Measurements from ENCODE around the gene GFI1B.
A peak's percentile ranks its signal among the peaks of the same experiment; 100 is the strongest.
"Not testable (repeated sequence)": the region's sequence is repeated elsewhere in the genome, so short reads cannot be mapped to it uniquely, and the experiment has no call there.

Gene GFI1B

GRCh38 chr9:132978451-132979131 is at the start of gene GFI1B:
Gene GFI1B, plus strand, starts transcription at chr9:132978694. Its CDS starts 7,985 bp downstream, at chr9:132986679.
- peak; percentile 20 to 47 (median 37) for DNase-seq

- DNase-seq, result no peak
Measured at GRCh38 chr9:132931178-132931735, 47.2 kb upstream of the GFI1B start.

GRCh38 chr9:132935026-132935425 is 43.5 kb upstream of the GFI1B start:
- DNase-seq, result no peak

- DNase-seq, result peak in 2 of 3 donors; percentile 3 to 13
Measured at GRCh38 chr9:132937463-132937901, 41.0 kb upstream of the GFI1B start.

- no peak for DNase-seq
Measured at GRCh38 chr9:132939169-132939568, 39.3 kb upstream of the GFI1B start.

GRCh38 chr9:132942541-132943182 is 35.8 kb upstream of the GFI1B start:
- peak in 1 of 3 donors; percentile 3 for DNase-seq

GRCh38 chr9:132943651-132944293 is 34.7 kb upstream of the GFI1B start:
- peak; percentile 24 to 25 (median 25) for DNase-seq

GRCh38 chr9:132944294-132945185 is 34.0 kb upstream of the GFI1B start, which contains the start of gene TSC1:
Gene TSC1, minus strand, starts transcription at chr9:132944616. Its CDS starts 15,744 bp downstream, at chr9:132928872.
- peak; percentile 97 to 99 (median 98) for DNase-seq

GRCh38 chr9:132945186-132946130 is 33.0 kb upstream of the GFI1B start:
- peak in 1 of 3 donors; percentile 1 for DNase-seq

GRCh38 chr9:132946211-132946610 is 32.3 kb upstream of the GFI1B start:
- DNase-seq, result no peak

- no peak for DNase-seq
Measured at GRCh38 chr9:132946631-132947295, 31.7 kb upstream of the GFI1B start.

GRCh38 chr9:132947756-132948155 is 30.7 kb upstream of the GFI1B start:
- no peak for DNase-seq

- DNase-seq, result no peak
Measured at GRCh38 chr9:132948482-132949050, 29.9 kb upstream of the GFI1B start.

GRCh38 chr9:132949709-132950108 is 28.8 kb upstream of the GFI1B start:
- DNase-seq, result no peak

- no peak for DNase-seq
Measured at GRCh38 chr9:132955123-132955522, 23.4 kb upstream of the GFI1B start.

- no peak for DNase-seq
Measured at GRCh38 chr9:132955768-132956167, 22.7 kb upstream of the GFI1B start.

GRCh38 chr9:132957805-132958204 is 20.7 kb upstream of the GFI1B start:
- no peak for DNase-seq

GRCh38 chr9:132961002-132961401 is 17.5 kb upstream of the GFI1B start:
- DNase-seq, result no peak

GRCh38 chr9:132965478-132965877 is 13.0 kb upstream of the GFI1B start:
- no peak for DNase-seq

- DNase-seq, result not testable (repeated sequence)
Measured at GRCh38 chr9:132967908-132968307, 10.6 kb upstream of the GFI1B start.

Data from suppressor macrophage treated with lipopolysaccharide for 1 hour (primary cell).